ENCODE measurements around the gene CCT3. TPM values are rescaled to one million over a fixed set of nuclear protein-coding genes. Genes with fewer than 3 reads are reported as not detected.

The CCT3 gene
- total RNA-seq, 1 donor from 2014 or later: 343 TPM

DNA sequence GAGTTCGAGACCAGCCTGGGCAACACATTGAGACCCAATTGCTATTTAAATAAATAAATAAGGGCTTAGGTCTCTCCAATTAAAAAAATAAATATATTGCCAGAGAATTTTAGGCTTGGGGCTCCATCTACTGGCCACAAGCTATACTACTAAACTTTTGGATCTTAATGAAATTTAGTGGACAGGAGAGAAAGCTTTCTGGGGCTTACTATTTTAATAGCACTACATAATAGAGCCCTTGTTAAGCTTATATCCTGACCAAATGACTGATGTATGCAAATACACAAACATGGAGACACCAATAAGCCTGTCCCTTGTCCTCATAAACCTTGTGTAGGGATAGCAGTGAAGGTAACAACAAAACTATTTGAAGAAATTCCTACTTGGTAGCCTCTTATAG, 18.4 kb downstream of the CCT3 start:
- Mint-ChIP-seq H3K36me3 (ENCODE audit: low read depth) (peaks cover 14% of the 10 kb centered on the region), H3K27me3 (ENCODE audit: low read depth) (no peaks in the 10 kb centered on the region), H3K9me3 (no peaks in the 10 kb centered on the region), H3K4me3 (no peak overlapping the region), H3K27ac (ENCODE audit: unreplicated experiment) (no peak overlapping the region), H3K4me1 (no peaks in the 10 kb centered on the region)
- no peak for DNase-seq (ENCODE audit: low read depth, low spot score)
- TF ChIP-seq, protein P1, sequence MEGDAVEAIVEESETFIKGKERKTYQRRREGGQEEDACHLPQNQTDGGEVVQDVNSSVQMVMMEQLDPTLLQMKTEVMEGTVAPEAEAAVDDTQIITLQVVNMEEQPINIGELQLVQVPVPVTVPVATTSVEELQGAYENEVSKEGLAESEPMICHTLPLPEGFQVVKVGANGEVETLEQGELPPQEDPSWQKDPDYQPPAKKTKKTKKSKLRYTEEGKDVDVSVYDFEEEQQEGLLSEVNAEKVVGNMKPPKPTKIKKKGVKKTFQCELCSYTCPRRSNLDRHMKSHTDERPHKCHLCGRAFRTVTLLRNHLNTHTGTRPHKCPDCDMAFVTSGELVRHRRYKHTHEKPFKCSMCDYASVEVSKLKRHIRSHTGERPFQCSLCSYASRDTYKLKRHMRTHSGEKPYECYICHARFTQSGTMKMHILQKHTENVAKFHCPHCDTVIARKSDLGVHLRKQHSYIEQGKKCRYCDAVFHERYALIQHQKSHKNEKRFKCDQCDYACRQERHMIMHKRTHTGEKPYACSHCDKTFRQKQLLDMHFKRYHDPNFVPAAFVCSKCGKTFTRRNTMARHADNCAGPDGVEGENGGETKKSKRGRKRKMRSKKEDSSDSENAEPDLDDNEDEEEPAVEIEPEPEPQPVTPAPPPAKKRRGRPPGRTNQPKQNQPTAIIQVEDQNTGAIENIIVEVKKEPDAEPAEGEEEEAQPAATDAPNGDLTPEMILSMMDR (conservative IDR thresholded peaks at IDR 0.05): peak; percentile 74

DNA sequence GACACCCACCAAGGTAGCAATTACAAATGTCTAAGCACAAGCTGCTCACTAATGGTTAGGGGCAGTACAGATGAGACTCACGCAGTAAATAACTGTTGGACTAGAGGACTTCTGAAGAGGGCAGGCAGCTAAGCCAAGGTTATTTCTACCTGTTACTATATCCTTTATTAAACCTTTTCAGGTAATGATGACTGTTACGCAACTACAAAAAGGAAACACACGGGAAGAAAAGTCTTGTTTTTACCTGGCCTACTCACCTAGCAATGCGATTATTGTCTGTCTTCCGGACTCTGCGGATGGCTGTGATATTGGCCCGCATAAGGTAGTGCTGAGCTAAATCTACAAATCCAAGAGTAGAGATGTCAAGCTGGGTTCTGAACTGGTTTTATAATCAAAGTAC, 21.2 kb downstream of the CCT3 start:
- TF ChIP-seq, protein P1 (conservative IDR thresholded peaks at IDR 0.05): no peak
- Mint-ChIP-seq H3K27me3 (ENCODE audit: low read depth) (no peaks in the 10 kb centered on the region), H3K36me3 (ENCODE audit: low read depth) (peaks cover 18% of the 10 kb centered on the region), H3K4me1 (no peaks in the 10 kb centered on the region), H3K9me3 (no peaks in the 10 kb centered on the region), H3K4me3 (no peak overlapping the region), H3K27ac (ENCODE audit: unreplicated experiment) (no peak overlapping the region)
- no peak for DNase-seq (ENCODE audit: low read depth, low spot score)

DNA sequence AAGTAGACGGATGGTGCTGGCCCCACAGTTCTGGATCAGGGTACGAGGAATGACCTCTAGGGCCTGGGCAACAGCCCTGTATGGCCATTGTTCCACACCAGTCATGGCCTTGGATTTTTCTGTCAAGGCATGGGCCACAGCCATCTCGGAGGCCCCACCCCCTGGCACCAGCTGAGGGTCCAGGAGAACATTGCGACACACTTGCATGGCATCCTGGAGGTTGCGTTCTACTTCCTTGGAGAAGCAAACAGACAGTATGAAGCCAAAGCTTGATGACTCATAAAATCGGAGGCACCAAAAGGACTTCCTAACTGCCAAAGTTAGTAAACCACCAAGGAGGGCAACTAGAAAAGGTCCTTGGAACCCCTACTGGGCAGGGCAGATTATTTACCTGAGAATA, 27.1 kb downstream of the CCT3 start:
- no peaks in the 10 kb centered on the region for H3K4me1 Mint-ChIP-seq

DNA sequence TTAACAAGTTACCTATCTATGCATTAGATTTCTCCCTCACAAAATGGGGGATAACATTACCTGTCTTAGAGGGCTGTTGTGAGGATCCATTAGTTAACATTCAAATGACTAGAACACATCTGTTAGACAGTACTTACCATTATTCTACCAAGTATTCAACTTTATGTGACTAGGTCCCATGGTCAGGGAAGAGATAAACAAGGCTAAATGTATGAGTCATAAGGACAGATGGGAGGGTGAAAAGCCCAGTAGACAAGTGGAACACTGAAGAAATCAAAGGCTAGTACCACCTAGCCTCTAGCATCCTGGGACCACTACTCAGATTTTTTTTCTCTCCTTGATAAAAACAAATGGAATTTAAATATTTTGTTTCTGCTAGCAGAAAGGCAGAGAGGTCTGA, 30.0 kb downstream of the CCT3 start:
- Mint-ChIP-seq H3K27ac (ENCODE audit: unreplicated experiment) (no peak overlapping the region), H3K9me3 (no peaks in the 10 kb centered on the region)

More for the DNA sequence above, 27.1 kb downstream of the CCT3 start:
- Mint-ChIP-seq H3K27ac (ENCODE audit: unreplicated experiment) (no peak overlapping the region), H3K36me3 (ENCODE audit: low read depth) (peaks cover 17% of the 10 kb centered on the region), H3K4me3 (no peak overlapping the region), H3K27me3 (ENCODE audit: low read depth) (no peaks in the 10 kb centered on the region), H3K9me3 (no peaks in the 10 kb centered on the region)
- DNase-seq (ENCODE audit: low read depth, low spot score): no peak
- TF ChIP-seq, protein P1 (conservative IDR thresholded peaks at IDR 0.05): no peak

DNA sequence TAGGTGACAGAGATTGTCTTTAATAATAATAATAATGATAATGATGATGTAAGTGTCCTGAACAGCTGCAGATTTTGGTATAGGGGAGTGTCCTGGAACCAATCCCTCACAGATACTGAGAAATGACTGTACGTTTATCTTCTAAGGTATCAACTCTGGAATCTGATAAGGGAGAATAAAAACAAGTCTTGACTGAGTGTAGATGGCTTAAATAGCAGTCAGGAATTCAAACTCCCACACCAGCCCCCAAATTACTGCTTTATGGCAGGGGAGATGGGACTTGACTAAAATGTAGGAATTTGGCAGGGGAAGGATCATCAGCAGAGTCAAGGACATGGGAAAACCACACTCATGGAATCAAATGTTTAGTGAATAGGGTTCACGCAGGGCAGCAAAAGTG, 32.9 kb downstream of the CCT3 start:
- Mint-ChIP-seq H3K27ac (ENCODE audit: unreplicated experiment) (no peak overlapping the region), H3K9me3 (no peaks in the 10 kb centered on the region), H3K27me3 (ENCODE audit: low read depth) (no peaks in the 10 kb centered on the region), H3K36me3 (ENCODE audit: low read depth) (peaks cover 10% of the 10 kb centered on the region), H3K4me3 (no peak overlapping the region), H3K4me1 (no peaks in the 10 kb centered on the region)
- TF ChIP-seq, protein P1 (conservative IDR thresholded peaks at IDR 0.05): no peak
- no peak for DNase-seq (ENCODE audit: low read depth, low spot score)

More for the DNA sequence above, 30.0 kb downstream of the CCT3 start:
- H3K36me3 Mint-ChIP-seq (ENCODE audit: low read depth): peaks cover 13% of the 10 kb centered on the region
- no peaks in the 10 kb centered on the region for H3K4me1 Mint-ChIP-seq
- no peaks in the 10 kb centered on the region for H3K27me3 Mint-ChIP-seq (ENCODE audit: low read depth)
- no peak overlapping the region for H3K4me3 Mint-ChIP-seq
- TF ChIP-seq, protein P1 (conservative IDR thresholded peaks at IDR 0.05): no peak
- no peak for DNase-seq (ENCODE audit: low read depth, low spot score)

DNA sequence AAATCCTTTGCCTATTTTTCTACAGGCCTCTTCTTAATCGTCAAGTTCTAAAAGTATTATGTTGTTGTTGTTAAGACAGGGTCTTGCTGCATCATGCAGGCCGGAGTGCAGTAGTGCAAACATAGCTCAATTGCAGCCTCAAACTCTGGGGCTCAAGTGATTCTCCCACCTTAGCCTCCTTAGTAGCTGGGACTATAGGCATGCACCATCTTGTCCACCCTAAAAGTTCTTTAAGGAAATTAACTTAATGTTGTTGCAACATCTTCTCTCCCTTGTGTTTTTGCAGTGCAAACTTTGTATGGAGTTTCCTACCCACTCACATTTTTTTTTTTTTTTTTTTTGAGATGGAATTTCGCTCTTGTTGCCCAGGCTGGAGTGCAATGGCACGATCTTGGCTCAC, 34.9 kb downstream of the CCT3 start:
- DNase-seq (ENCODE audit: low read depth, low spot score): no peak
- TF ChIP-seq, protein P1 (conservative IDR thresholded peaks at IDR 0.05): no peak
- H3K27ac Mint-ChIP-seq (ENCODE audit: unreplicated experiment): no peak overlapping the region

More for the DNA sequence above, 34.9 kb downstream of the CCT3 start:
- Mint-ChIP-seq H3K27me3 (ENCODE audit: low read depth) (no peaks in the 10 kb centered on the region), H3K9me3 (no peaks in the 10 kb centered on the region), H3K36me3 (ENCODE audit: low read depth) (peaks cover 9% of the 10 kb centered on the region), H3K4me1 (no peaks in the 10 kb centered on the region), H3K4me3 (no peak overlapping the region)
